Activated CD8-positive, alpha-beta memory T cell treated with anti-CD3 and anti-CD28 coated beads, Interleukin-2, amount 50 U/mL, for 24 hours (primary cell): ENCODE results near the gene CREB1.

Experiments
- DNase-seq: peaks from one replicate; pipeline ENCODE4 v3.0.0-alpha.2; 2020; ENCODE audit errors: extremely low read depth

CREB1 gene

DNA sequence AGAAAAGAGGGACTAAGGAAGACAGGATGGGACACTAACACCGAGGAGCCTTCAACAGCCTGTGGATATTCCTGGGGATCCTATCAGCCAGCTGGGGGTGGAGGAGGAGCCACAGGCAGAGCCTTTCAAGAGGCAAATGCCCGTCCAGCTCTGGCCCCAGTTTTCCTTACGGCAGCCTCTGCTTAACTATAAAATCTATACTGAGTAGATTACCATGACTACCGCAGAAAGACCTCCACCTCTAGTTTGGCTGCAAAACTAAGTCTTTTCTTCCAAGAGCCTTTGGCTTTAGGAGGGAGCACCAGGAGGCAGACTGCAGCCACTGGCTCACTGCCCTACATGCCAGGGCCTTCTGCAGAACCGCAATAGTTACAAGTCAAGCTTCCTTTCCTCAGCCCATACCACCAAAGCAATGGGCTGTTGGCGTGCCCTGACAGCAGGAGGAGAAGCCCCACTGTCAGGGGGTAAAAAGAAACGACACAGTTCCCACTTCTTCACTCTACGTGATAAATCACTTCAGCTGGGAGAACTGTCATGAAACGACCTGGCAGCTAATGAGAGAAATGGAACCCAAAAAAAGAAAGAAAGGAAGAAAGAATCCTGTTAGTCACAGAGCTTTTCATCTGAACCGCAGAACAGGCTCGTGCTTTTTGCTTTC is 25.1 kb upstream of the CREB1 start:
- no peak for DNase-seq

DNA sequence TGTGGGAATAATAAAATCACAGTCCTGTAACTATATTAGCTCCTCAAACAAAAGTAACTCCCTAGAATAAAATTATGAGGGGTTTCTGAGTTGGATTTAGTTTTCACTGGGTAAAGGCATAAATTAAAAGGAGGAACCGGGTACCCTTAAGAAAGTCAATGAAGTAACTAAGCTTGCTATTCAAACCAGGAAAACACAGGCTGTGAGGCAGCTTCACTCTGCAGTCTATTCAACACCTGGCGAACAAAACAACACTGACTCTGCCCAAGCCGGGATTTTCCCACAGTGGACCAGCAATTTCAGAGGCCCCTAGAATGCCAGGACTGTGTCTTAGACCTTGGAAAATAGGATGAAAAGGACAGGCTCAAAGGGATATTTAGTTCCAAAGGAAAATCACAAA is 24.6 kb upstream of the CREB1 start:
- no peak for DNase-seq

- no peak for DNase-seq
Observed at GRCh38 chr2:207505728-207506127, 24.0 kb upstream of the CREB1 start.

GRCh38 chr2:207506426-207506825 is 23.3 kb upstream of the CREB1 start:
- no peak for DNase-seq

DNA sequence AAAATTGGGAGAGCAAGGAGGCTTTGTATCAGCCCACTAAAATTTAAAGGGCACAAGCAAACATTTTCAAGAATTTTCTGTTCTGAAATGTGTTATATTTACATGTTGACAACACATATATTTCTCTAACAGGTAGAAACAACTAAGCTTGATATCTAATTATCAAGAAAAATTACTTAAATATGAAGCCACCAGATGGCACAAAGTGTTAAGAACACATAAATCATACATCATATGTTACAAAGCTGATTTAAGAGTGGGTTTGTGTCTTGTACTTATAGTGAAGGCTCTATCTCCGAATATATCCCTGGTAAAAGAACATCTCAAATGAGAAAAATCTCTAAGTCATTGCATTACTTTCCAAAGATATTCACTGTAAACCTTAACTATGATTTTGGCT is 19.6 kb upstream of the CREB1 start:
- no peak for DNase-seq

DNA sequence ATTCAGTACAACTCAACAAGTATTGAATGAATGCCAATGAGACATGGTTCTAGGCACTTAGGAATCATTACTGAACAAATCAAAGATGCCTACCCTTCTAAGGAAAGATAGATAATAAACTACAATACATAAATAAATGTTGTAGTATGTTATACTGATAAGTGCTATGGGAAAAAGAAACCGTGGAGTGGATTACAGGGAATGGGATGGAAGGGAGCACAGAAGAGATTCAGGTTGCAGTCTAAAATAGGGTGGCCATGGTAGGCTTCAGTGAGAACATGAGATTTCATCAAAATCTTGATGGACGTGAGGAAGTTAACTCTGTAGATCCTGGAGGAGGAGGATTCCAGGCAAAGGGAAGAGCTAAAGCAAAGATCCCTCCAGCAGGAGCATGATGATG is 17.9 kb upstream of the CREB1 start:
- DNase-seq: no peak

- DNase-seq: no peak
Observed at GRCh38 chr2:207512356-207512755, 17.4 kb upstream of the CREB1 start.

GRCh38 chr2:207513551-207514257 is 16.1 kb upstream of the CREB1 start:
- DNase-seq: no peak

DNA sequence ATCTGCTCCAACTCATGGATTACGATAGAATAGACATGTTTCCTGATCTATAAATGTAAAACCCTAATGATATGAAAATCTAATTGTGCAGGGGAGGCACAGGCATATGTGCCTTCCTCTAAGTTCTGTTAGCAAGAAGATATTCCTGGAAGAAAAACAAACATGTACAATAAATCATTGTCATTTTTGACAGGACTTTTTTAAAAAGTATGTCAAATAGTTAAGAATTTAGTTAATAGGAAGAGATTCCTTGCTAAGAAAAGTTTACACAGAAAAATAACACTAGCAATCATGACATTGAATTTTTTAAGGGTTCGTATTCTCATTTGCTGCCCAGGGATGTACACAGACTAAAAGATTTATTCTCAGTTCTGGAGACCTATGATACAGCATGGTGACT is 15.3 kb upstream of the CREB1 start:
- no peak for DNase-seq

GRCh38 chr2:207515671-207516070 is 14.1 kb upstream of the CREB1 start:
- no peak for DNase-seq

GRCh38 chr2:207516206-207516605 is 13.6 kb upstream of the CREB1 start:
- no peak for DNase-seq

DNA sequence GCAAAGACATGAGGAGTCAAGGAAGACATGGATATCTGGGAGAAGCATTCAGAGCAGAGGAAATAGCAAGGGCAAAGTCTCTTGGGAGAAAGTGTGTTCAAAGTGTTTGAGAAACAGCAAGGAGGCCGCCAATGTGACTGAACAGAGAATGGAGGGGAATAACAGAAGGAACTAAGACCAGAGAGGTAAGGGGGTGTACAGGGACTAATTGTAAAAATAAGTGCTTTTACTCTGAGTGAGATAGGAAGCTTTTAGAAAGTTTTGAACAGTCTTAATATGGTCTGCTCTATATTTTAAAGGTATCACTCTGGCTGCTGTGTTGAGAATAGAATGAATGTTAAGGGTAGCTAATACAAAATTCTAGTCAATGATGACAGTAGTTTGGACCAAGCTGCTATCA is 6.8 kb upstream of the CREB1 start:
- no peak for DNase-seq

DNA sequence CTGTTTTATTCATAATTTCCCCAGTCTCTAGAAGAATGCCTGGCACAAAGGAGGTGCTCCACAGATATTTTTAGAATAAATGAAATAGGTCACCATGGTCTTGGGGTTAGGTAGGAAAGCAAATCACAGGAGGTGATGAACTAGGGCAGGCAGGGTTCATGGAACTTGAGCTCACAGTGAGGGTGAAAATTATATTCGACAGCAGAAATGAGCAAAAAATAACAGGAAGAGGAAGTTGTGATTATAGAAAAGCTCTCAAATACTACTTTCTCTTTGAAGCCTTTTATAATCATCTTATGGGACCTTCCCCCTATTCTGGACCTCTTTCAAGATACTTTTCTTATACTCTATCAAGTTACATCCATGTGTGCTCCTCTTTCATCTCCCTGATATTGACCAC is 4.5 kb upstream of the CREB1 start:
- DNase-seq: no peak

DNA sequence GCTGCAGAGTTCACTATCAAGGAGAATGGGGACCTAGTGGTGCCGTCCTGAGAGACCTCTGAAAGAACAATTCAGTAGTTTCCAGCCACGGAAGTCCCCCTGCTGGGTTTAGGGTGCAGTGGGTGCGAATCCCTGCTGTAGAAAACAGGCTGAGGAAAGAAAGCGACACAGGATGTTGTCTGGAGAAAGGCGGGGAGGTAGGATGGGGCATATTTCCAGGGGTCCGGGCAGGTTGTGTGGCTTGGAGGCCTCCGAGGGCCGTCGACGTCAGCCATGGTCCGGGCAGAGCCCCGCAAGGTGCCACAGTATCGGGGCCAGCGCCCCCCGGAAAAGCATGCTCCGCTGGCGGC is 807 bp upstream of the CREB1 start:
- no peak for DNase-seq

GRCh38 chr2:207530160-207531031 is 634 bp downstream of the CREB1 start:
- DNase-seq: no peak

- DNase-seq: no peak
Observed at GRCh38 chr2:207531032-207531952, 1.5 kb downstream of the CREB1 start.

- no peak for DNase-seq
Observed at GRCh38 chr2:207532676-207533075, 2.9 kb downstream of the CREB1 start.

GRCh38 chr2:207533461-207534008 is 3.8 kb downstream of the CREB1 start:
- DNase-seq: no peak

DNA sequence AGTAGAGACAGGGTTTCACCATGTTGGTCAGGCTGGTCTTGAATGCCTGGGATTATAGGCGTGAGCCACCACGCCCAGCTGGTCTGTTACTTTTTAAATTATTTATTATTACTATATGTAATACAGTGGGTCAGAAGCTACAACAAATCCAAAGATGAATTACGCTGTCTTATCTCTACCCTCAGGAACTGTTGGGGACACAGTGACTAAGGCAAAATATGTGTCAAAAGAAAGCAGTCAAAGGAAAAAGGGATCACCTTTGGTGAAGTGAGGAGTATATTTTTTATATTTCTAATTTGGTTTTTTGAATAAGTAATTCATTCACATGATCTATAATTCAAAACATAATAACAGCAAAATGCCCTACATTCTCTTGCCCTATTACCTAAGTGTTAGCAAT is 4.7 kb downstream of the CREB1 start:
- DNase-seq: no peak

- DNase-seq: no peak
Observed at GRCh38 chr2:207539470-207539869, 9.7 kb downstream of the CREB1 start.

DNA sequence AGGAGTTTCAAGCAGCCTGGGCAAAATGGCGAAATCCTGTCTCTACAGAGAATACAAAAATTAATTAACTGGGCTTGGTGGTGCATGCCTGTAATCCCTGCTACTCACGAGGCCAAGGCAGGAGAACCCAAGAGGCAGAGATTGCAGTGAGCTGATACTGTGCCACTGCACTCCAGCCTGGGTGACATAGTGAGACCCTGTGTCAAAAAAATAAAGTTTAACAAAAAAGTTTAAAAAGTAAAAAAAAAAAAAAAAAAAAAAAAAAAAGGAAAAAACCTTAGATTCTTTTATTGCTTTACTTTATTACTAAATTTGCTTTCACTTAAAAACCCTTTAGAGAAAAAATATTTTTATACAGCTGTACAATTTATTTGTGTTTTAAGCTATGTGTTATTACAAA is 10.7 kb downstream of the CREB1 start:
- DNase-seq: no peak

DNA sequence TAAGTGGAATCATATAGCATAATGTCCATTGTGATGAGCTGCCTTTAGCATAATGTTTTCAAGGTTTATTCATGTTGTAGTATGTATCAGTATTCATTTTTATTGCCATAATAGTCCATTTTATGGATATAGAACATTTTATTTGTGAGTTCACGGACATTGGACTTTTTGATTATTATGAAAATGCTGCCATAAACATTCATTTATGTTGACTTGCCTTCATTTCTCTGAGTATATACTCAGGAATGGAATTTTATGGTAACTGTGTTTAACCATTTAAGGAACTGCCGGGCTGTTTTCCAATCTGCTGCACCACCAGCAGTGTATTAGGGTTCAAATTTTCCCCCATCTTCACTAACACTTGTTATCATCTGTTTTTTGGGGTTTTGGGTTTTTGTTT is 12.2 kb downstream of the CREB1 start:
- DNase-seq: no peak
